Suppressor macrophage treated with lipopolysaccharide for 1 hour (primary cell): Measurements from ENCODE around the gene DDI1.
"Not testable (repeated sequence)": the region's sequence is repeated elsewhere in the genome, so short reads cannot be mapped to it uniquely, and the experiment has no call there.

Experiments
- DNase-seq, 3 donors: peaks; one replicate each; pipeline ENCODE4 v3.0.0-alpha.2; 2020 to 2022

The DDI1 gene

DNA sequence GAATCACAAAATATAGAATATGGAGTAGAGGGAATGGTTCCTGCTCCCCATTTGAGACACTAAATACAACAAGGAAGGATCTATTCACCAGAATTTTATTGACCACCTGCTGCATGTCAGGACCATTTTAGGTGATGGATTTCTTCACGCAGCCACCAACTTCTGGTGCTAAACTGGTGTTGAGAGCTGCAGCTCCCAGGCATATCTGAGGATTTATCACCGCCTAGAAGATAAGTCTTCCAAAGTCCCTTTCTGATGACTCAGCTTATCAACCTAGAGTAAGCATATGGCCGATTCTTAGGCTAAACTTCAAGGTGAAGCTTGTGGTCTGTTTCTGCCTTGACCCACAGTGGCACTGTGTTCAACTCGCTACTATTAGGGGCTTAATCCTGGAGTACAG, 6.7 kb downstream of the DDI1 start:
- no peak for DNase-seq

DNA sequence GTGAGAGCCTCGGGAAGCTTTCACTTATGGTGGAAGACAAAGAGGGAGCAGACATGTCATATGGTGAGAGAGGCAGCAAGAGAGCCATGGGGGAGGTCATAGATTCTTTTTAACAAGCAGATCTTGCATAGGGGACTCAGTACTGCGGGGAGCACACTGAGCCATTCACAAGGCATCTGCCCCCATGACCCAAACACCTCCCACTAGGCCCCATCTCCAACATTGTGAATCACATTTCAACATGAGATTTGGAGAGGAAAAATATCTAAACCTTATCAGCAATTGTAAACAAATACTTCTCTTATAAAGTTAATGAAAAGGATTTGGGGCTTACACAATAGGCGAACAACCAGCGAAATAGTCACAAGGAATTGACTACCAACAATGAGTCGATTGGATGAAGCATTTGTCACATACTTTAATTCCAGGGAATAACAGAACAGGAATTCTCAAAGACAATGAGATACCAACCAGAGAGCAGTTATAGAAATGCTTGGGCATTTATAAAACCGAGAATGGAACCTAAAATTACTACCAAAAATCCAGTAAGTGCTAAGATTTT, 7.3 kb downstream of the DDI1 start:
- DNase-seq, result no peak

DNA sequence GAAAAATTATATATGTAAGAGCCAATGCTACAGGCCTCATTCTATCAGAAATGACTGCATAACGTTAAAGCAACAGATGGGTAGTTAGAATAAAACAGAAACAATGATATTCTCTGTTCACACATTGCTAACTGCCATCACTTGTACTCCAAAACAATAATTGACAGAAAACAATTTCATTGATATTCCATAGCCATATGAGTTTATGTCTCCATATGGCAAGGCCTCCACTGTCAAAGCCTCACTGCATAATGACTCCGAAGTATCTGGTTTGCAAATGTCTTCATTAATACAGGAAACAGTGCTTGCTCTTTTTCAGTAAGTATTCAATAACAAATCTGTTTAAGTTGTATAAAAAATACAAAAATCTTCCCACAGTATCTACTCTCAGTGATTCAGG, 9.9 kb downstream of the DDI1 start:
- DNase-seq, result no peak

DNA sequence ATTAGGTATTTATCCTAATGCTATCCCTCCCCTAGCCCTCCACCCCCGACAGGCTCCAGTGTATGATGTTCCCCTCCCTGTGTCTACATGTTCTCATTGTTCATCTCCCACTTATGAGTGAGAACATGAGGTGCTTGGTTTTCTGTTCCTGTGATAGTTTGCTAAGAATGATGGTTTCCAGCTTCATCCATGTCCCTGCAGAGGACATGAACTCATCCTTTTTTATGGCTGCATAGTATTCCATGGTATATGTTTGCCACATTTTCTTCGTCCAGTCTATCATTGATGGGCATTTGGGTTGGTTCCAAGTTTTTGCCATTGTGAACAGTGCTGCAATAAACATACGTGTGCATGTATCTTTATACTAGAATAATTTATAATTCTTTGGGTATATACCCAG, 10.4 kb downstream of the DDI1 start:
- not testable (repeated sequence) for DNase-seq

DNA sequence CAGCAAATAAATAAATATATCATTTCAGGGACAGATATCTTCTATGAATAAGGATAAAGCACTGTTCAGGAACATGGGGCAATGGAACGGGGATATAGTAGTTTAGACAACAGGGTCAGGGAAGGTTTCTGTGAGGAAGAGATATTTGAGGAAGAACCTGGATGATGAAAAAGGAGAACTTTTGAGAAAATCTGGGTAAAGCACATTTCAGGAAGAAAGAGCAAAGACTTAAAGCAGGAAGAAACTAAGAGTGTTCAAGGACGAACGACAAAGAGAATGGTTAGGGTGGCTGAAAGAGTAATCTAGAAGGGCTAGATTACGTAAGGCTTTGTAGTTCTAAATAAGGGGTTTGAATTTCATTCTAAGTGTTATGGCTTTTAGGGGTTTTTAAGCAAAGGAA, 12.7 kb downstream of the DDI1 start:
- DNase-seq, result peak; percentile 10 to 44 (median 33)

DNA sequence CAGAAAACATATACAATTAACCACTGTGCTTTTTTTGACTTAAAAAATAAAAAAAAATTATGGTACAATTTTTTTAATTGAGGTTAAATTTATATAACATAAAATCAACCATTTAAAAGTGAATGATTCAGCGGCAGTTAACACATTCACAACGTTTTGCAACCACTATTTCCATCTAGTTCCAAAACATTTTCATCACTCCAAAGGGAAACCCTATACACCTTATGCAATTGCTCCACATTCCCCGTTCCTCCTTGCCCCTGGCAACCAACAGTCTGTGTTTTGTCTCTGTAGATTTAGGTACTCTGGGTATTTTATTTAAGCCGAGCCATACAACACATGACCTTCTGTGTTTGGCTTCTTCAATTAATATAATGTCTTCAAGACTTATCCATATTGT, 15.3 kb downstream of the DDI1 start:
- no peak for DNase-seq

DNA sequence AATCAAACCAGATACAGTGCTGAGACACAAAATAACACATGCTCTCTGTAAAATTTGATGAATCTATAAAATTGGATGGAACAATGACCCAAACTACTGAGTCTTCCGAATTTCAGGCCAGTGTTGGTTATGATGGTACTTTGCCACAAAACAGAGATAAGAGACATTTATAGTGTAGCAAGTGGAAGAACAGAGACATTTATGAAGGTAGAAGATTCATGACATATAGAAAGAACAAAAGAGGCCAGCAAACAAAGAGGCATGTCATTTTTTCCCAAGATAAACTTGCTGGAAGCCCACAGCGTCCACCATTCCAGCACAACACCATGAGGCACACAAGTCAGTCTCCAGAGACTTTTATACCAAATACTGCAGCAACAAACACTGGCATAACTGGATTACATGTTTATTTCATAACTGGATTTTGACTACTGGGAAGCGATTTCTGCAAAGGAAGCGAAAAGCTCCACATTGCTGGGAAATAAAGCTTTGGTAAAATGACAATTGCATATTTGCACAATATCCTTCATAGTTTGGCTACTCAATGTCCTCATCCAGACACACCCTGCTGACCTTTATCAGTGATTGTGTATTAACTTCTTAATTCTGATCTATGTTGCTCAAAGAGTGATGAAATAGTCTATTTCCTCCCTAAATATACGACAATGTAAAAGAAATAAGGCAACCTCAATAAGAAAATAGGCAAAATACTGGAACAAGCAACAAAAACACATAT, 17.5 kb downstream of the DDI1 start:
- DNase-seq, result no peak

DNA sequence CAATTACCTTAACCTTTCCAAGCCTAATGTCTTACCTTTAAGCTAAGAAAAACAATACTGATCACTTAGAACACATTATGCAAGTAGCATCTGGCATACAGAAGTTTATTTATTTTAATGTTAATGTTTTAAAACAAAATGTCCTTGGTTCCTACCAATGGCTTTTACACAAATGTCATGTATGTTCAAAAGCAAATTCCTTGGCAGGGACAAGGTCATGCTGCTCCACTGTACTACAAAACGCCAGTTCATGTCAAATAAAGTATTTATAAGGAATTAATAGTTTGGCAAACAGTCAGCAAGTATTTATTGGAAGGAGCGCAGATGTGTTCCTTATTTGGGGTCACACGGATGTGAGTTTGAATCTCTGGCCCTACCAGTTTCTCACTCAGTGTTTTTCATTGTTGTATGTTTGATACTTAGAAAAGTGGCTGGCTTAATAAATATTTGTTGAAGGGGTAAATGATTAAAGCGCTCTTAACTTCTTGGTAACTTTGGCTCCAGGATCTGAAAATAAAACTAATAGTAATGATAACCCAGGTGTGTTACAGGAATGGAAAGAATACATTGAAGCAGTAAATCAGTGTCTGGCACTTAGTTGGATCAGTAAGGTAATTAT, 18.6 kb downstream of the DDI1 start:
- no peak for DNase-seq

DNA sequence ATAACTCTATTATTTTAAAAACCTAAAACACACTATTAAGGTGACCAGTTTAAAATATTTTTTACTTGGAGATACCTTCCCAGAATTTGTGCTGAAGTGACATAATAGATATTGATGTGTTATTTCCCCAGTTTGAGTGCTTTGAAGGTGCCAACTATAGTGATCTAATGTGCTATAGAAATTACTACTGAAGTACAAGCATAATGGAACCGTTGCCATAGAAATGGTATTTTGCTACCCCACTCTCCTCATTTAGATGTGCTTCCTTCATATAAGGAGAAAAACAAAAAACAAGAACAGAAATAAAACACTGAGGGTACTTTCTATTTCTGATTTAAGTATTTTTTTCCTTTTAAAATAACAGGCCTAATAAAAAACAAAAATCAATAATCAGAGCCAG, 19.2 kb downstream of the DDI1 start:
- no peak for DNase-seq

DNA sequence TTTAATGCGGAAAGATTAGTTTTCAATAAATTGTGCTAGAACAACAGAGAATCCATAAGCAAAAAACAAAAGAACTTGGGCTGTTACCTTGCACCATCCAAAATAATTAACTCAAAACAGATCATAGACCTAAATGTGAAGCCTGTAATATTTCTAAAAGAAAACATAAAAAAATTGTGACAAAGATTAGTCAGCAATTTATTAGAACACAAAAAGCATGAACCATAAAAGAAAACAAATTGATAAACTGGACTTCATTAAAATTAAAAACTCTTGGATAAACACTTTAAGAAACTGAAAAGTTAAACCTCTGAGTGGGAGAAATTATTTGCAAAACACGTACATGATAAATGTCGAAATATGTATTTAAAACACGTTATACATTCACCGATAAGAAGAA, 21.5 kb downstream of the DDI1 start:
- DNase-seq, result no peak

DNA sequence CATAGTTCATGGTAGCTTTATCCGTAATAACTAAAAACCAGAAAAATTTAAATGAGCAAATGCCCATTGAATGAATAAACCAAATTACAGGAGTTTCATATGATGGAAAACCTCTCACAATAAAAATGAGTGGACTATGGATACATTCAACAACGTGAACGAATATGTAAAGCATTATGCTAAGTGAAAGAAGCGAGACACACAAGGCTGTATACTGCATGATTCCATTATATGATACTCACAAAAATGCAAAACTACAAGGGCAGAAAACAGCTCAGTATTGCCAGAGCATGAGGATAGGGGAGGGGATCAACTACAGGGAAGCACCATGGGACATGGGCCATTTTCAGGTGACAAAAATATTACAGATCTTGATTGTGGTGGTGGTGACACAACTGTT, 22.2 kb downstream of the DDI1 start:
- no peak for DNase-seq

DNA sequence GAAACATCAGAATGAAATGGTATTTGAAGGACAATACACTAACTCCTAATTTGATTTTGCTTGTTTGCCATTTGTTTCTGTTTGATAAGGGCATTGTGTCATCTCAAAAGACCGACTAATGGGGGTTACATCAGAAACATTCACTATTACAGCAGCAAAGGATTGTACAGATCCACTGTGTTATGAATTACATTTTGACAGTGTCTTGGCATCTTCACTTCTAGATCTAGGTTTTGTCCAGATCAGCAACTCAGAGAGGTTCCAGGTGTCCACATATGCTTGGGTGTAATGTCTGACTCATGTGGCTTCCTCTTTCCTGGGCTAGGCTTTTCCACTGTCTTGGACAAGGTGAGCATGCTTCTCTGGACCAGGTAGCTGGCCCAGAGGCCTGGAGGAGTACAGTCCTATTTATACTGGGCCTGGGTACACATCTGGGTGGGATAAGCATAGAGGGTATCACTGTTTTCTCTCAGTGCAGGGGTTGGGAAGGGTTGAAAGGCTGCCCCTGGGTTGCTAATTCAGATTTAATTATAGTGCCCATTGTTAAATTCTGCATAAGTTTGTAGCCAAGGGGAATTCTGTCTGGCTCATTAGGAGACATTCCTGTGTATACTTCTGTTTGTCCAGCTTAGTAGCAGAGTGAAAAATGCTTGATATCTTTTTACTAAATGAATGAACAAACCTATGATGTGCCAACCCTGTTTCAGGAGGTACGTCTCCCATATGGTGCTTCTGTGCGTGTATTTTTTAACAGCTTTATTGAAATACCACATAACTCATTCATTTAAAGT, 23.8 kb downstream of the DDI1 start:
- DNase-seq, result no peak

DNA sequence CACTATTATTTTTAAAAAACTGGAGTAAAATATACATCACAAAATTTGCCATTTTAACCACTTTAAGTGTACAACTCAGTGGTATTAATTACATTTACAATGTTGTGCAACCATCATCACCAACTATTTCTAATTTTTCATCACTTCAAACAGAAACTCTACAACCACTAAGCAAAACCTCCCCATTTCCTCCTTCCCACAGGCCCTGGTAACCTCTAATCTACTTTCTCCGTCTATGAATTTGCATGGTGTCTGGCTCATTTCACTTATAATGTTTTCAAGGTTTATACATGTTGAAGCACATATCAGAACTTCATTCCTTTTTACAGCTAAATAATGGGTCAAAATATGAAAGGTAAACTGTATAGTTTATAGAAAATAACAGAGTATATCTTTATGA, 24.4 kb downstream of the DDI1 start:
- DNase-seq, result no peak

DNA sequence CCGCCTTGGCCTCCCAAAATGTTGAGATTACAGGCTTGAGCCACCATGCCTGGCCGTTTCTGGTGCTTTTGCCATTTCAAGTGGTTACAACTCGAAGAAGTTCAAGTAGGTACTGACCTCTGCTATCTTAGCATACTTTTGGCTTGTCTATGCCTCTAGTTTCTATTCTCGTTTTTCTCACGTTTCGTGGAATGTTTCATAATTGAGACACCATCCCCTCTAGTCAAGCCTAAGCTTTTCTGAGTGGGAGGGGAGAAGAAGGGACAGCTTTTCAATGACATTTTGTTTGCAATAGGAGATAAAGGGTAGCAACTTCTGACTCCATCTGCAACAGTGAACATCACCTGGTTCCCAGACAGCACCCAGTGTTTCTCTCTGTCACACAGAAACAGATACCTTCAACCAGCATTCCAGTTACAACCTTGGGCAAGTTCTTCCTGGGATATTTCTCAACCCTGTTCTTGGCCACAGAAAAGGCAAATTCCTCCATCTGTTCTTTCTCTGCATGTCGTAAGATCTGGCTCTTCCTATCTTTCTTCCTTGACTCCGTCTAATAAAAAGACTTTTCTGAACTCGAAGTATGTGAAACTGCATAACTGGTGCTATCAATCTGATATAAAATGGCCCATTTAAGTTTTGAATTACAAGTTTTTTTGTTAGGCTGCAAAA, 25.5 kb downstream of the DDI1 start:
- peak; percentile 32 to 66 (median 51) for DNase-seq

DNA sequence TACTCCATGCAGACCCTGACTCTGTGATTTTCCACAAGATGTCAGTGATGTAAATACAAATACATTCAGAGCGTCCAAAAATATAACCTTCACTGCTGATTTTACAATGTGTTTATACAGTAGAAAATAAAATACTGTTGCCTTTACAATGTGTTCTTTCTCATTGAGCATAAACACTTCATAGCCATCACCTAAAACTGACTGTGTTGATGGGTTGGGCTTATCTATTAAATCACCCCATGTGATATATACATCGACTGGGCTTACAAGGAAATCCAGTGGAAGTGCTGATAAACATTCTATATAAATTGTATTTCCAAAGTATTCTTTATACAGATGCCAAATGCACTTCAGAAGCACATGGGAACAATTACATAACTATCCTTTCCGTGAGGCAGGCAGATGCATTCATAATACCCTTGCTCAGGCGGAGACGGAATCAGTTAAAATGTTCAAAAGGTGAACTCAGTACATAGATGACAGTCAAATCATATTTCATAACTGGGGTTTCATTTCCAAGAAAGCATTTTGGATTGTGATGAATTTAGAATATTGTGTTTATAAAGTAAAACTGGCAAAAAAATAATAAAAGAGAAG, 27.7 kb downstream of the DDI1 start:
- peak in 2 of 3 donors; percentile 7 to 18 for DNase-seq

DNA sequence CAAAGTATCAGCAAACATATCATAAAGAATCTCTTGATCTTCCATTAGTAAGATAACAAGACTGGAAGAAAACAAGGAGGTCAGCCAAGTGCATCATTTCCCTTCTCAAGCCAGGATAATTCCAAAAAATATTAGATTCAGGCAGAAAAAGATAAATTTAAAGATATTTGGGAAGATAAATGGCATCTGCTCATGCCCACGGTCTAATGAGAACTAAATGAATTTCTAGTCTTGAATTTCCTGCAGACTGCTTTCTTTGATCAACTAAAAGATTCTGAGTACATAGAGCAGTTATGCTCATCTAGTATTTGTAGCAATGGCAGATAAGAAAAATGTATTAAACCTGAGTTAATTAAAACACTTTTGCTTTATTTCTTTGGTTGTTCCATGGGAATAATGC, 31.1 kb downstream of the DDI1 start:
- no peak for DNase-seq

DNA sequence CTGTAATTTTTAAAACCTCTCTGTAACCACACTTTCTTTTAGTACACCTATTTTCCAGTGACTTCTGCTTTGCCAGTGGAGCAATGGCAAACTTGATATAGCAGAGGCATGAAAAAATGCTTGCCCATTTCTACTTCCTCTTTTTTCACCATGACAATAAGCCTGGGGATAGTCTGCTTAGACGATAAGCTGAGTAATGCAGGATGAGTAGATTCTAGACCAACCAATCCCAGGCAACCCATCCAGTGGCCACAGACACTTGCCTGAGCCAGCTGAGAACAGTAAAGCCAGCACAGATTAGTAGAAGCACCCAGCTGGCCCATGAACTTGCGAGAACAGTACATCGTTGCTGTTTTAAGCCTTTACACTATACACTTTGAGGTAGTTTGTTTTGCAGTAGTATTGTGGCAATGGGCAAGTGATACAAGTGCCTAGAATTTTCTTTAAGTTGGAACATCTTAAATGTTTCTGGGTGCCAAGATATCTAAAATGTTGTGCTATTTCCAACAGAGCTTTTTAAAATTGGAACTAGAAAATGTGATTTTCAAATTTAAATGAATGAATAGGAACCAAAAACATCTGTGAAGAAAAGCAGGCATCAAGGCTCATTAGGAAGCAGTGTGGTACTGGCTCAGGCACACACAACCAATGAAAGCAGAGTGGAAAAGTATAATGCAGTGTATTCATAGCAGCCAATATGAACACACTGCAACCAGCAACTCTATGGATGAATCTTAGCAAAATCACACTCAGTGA, 37.7 kb downstream of the DDI1 start:
- peak; percentile 71 to 90 (median 87) for DNase-seq

DNA sequence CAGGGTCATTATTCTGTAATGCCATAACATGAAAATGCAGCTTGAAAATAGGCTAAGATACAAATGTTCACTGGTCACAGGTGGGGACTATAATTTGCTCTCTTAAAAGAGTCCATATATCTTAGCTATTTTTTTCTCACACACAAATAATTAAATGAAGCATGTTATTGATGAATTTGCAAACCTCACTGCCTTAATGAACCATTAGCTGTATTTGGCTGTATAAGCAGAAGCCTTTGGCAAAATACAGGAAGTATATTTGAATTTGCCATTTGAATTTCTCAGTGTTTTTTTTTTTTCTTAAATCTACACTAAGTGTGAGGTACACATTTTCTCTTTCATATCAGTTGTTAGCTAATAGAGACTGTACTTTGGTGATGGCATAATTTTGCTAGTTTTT, 38.7 kb downstream of the DDI1 start:
- DNase-seq, result no peak

DNA sequence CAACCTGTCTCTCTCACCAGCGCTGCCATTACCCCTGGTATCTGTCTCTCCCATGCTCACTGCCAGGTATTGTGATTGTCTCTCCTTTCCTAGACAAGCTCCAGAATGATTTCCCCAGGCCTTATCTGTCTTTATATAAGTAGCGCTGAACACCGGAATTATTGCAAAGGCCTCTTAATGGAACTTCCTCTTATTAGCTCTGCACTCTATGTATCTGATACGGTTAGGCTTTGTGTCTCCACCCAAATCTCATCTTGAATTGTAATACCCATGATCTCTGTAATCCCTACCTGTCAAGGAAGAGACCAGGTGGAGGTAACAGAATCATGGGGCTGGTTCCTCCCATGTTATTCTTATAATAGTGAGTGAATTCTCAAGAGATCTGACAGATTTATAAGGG, 39.3 kb downstream of the DDI1 start:
- peak in 2 of 3 donors; percentile 21 to 22 for DNase-seq

DNA sequence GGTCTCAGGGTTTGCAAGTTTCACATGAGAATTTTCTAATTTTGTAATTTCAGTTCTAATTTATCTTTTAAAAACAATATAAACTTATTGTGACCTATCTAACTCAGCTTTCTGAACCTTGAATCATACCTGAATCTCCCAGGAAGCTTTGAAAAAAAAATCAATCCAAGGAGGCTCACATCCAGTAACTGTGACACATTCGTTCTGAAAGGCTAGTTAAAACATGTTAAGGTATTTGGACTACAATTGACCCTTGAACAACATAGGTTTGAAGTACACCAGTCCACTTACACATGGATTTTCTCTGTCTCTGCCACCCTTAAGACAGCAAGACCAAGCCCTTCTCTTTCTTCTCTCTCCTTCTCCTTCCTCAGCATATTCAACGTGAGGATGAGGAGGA, 40.0 kb downstream of the DDI1 start:
- no peak for DNase-seq

DNA sequence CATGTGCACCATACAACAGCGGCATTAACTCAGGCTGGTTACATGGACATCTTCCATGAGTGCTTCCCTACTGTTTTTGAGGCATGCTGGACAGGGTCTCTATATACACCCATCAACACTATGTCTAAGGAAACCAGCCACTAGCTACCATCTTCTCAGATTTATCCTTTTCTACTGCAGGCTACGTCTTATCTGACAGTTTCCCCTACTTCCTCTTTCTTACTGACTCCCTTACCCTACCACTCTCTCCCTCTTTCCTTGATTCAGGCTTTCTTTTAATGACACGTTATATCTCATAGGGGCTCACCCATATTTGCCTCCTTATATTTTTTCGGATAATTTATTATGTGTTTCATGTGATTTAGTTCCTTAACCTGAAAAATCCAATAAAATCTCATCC, 41.8 kb downstream of the DDI1 start:
- peak in 1 of 3 donors; percentile 8 for DNase-seq

DNA sequence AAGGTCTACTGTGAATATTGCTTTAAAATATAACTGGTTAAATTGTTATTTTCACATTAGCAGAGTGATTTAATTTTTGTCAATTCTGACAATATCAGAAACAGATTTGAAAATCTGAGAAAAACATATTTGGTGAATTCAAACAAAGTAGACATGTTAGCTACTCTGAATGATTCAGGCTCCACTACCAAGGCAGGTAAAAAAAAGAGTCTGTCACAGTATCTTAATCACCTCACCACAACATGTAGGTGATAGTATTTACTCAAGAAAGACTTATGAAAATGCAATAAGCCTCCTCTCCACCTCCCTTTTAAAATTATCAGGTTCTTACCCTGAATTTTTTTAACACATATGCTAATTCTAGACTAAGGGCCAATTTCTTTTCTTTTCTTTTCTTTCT, 42.6 kb downstream of the DDI1 start:
- no peak for DNase-seq
